ENCODE data around the gene BRCA1.

GRCh38 chr17:43040655-43041054, 84.5 kb downstream of the BRCA1 start:
- TF ChIP-seq CTCF (IDR thresholded peaks at IDR 0.05), result no peak
- no peak for TF ChIP-seq POLR2A (IDR thresholded peaks at IDR 0.05)

Measured in right lobe of liver (tissue), 4 donors.